ENCODE results near the gene SOX6.

SOX6 gene

DNA sequence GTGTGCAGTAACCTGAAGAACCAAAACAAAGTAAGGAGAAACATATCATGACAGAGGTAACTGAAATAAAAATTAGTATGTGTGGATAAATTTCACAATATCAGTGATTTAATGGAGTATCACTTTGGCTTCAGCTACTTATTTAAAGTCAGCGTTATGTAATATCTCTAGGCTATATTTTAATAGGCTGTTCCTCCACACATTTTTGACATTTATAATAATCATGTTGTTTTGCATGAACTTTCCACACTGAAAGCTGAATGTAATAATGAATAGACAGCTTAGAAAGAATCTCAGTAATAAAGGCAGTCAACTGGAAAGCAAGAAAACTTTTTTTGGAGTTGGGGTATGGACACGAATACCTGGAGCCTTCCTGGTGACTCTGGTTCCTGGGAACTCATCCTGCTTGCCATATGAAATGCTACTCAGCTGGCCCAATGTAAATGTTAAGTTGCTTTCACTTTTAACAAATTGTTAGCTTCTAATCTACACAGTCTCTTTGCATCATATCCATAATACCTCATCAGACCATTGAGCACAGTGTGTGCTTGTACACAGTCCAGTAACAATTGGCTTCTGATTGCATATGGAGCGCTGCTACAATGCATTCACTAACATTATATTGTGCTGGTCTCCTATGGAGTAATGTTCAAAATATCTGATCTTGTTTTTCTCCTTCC, 257.7 kb downstream of the SOX6 start:
- Histone ChIP-seq H2AFZ (ENCODE audit: low read depth) (no peak overlapping the region), H4K20me1 (ENCODE audit: insufficient read depth) (no peaks in the 10 kb centered on the region), H3K4me2 (no peak overlapping the region), H3K27me3 (ENCODE audit: insufficient read depth, low read depth) (no peaks in the 10 kb centered on the region), H3K79me2 (ENCODE audit: insufficient read depth, low read depth) (no peaks in the 10 kb centered on the region), H3K9ac (no peak overlapping the region), H3K27ac (no peak overlapping the region), H3K4me1 (ENCODE audit: low read depth, poor library complexity, severe bottlenecking) (no peaks in the 10 kb centered on the region), H3K4me3 (IDR thresholded peaks at IDR 0.05; ENCODE audit: insufficient read depth, low read depth, low read length) (no peak overlapping the region), H3K36me3 (ENCODE audit: insufficient read depth) (no peaks in the 10 kb centered on the region)
- TF ChIP-seq, protein P1, sequence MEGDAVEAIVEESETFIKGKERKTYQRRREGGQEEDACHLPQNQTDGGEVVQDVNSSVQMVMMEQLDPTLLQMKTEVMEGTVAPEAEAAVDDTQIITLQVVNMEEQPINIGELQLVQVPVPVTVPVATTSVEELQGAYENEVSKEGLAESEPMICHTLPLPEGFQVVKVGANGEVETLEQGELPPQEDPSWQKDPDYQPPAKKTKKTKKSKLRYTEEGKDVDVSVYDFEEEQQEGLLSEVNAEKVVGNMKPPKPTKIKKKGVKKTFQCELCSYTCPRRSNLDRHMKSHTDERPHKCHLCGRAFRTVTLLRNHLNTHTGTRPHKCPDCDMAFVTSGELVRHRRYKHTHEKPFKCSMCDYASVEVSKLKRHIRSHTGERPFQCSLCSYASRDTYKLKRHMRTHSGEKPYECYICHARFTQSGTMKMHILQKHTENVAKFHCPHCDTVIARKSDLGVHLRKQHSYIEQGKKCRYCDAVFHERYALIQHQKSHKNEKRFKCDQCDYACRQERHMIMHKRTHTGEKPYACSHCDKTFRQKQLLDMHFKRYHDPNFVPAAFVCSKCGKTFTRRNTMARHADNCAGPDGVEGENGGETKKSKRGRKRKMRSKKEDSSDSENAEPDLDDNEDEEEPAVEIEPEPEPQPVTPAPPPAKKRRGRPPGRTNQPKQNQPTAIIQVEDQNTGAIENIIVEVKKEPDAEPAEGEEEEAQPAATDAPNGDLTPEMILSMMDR (conservative IDR thresholded peaks at IDR 0.05; ENCODE audit: low read depth, low read length): no peak

DNA sequence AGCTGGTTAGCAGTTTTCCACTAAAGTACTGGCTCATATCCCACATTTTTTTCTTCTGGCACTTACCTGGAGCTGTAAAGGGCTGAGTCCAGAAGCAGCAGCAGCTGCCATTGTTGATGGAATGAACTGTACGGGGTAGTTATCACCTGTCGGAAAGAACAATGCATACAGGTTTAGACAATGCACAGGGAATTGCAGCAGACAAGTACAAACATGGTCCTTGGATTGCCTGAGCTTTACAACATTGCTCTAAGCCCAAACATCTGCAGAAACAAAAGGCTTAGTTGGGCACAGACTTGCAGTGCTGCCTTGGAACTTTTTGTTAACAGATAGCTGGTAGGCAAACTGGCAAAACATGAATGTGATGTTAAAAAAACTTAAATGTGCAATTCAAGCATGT, 258.8 kb downstream of the SOX6 start:
- Histone ChIP-seq H3K79me2 (ENCODE audit: insufficient read depth, low read depth) (no peaks in the 10 kb centered on the region), H3K27me3 (ENCODE audit: insufficient read depth, low read depth) (no peaks in the 10 kb centered on the region), H3K36me3 (ENCODE audit: insufficient read depth) (no peaks in the 10 kb centered on the region), H3K9ac (no peak overlapping the region), H3K4me3 (IDR thresholded peaks at IDR 0.05; ENCODE audit: insufficient read depth, low read depth, low read length) (no peak overlapping the region), H3K4me1 (ENCODE audit: low read depth, poor library complexity, severe bottlenecking) (no peaks in the 10 kb centered on the region), H4K20me1 (ENCODE audit: insufficient read depth) (no peaks in the 10 kb centered on the region), H3K27ac (no peak overlapping the region), H3K4me2 (no peak overlapping the region), H2AFZ (ENCODE audit: low read depth) (no peak overlapping the region)
- TF ChIP-seq, protein P1 (conservative IDR thresholded peaks at IDR 0.05; ENCODE audit: low read depth, low read length): no peak

DNA sequence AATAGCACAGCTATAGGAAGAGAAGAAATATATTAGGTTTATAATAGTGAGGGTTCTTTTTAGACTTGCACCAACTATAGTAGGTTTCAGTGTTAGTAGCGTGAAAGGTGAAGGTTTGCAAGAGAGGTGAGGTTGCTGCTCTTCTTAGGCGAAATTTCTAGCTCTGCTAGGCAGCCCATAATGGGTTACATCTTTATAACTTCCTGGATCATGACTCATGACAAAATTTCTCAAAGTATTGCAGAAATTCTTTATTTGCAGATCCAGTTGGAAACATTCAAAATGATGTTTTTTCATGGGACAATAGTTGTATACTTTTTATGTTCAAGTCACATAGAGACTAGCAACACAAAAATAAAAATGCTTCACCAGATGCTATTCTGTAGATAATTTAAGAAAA, 260.0 kb downstream of the SOX6 start:
- no peak overlapping the region for H2AFZ ChIP-seq (ENCODE audit: low read depth)
- H3K9ac ChIP-seq: no peak overlapping the region
- no peak overlapping the region for H3K27ac ChIP-seq
- H4K20me1 ChIP-seq (ENCODE audit: insufficient read depth): no peaks in the 10 kb centered on the region
- no peaks in the 10 kb centered on the region for H3K36me3 ChIP-seq (ENCODE audit: insufficient read depth)
- H3K4me2 ChIP-seq: no peak overlapping the region
- no peaks in the 10 kb centered on the region for H3K4me1 ChIP-seq (ENCODE audit: low read depth, poor library complexity, severe bottlenecking)
- H3K79me2 ChIP-seq (ENCODE audit: insufficient read depth, low read depth): no peaks in the 10 kb centered on the region
- TF ChIP-seq, protein P1 (conservative IDR thresholded peaks at IDR 0.05; ENCODE audit: low read depth, low read length): no peak
- no peaks in the 10 kb centered on the region for H3K27me3 ChIP-seq (ENCODE audit: insufficient read depth, low read depth)
- H3K4me3 ChIP-seq (IDR thresholded peaks at IDR 0.05; ENCODE audit: insufficient read depth, low read depth, low read length): no peak overlapping the region

DNA sequence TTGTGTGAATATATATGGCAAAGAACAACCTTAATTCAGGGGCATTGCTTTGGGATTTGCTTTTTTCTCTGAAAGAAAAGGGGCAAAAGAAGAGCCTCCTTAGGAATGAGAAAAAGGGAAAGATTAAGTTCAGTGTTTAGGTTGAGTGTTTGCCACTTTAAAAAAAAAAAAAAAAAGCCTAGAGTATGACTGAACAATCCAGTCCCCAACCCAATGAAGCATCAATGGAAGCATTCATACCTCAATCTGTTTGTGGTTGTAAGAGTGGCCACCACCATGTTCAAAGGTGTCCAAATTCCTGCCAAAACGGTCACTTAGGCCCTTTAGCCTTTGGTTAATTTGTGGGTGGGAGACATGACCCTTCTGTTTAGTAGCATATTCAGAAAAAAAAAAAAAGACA, 260.6 kb downstream of the SOX6 start:
- Histone ChIP-seq H2AFZ (ENCODE audit: low read depth) (no peak overlapping the region), H3K4me3 (IDR thresholded peaks at IDR 0.05; ENCODE audit: insufficient read depth, low read depth, low read length) (no peak overlapping the region), H3K4me2 (no peak overlapping the region), H3K27ac (no peak overlapping the region), H3K27me3 (ENCODE audit: insufficient read depth, low read depth) (no peaks in the 10 kb centered on the region), H3K36me3 (ENCODE audit: insufficient read depth) (no peaks in the 10 kb centered on the region), H4K20me1 (ENCODE audit: insufficient read depth) (no peaks in the 10 kb centered on the region), H3K79me2 (ENCODE audit: insufficient read depth, low read depth) (no peaks in the 10 kb centered on the region), H3K9ac (no peak overlapping the region), H3K4me1 (ENCODE audit: low read depth, poor library complexity, severe bottlenecking) (no peaks in the 10 kb centered on the region)
- TF ChIP-seq, protein P1 (conservative IDR thresholded peaks at IDR 0.05; ENCODE audit: low read depth, low read length): no peak
